22Rv1 (cell line): Measurements from ENCODE around the gene PPFIA1.

Experiments used
- CTCF ChIP-seq: fragments of 450-650 bp; IDR thresholded peaks from 2 replicates; pipeline ENCODE4 v1.5.1; 2017; ENCODE audit warnings: mild to moderate bottlenecking
- ZFX ChIP-seq: fragments of 450-650 bp; IDR thresholded peaks from 2 replicates; pipeline ENCODE4 v1.6.1; 2017; ENCODE audit warnings: antibody characterized with exemption, borderline replicate concordance

DNA sequence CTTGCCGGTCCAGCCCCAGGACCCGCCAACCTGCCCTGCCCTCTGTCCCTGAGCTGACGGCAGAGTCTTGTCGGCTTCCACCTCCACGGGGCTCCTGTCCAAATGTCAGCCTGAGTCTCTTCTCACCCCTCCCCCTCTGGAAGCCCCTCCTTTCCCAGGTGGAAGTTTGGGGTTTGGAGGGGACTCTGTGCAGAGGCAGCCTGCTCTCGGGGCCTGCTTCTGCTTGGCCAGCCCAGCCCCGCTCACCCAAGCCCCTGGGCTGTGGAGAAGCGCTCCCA lies 158.9 kb downstream of the PPFIA1 start:
- no peak for TF ChIP-seq CTCF
- TF ChIP-seq ZFX, result no peak
